GM18868 (cell line): Measurements from ENCODE around the gene STARD3.
A peak's percentile ranks its signal among the peaks of the same experiment; 100 is the strongest.
"Not testable (repeated sequence)": the region's sequence is repeated elsewhere in the genome, so short reads cannot be mapped to it uniquely, and the experiment has no call there.

Source experiments
- ATAC-seq: cut with Tn5 transposase; IDR thresholded peaks from one replicate; pipeline ENCODE4 v1.9.1; 2021; ENCODE audit warnings: mild to moderate bottlenecking, moderate library complexity; ENCODE audit not compliant: unreplicated experiment

Gene STARD3

DNA sequence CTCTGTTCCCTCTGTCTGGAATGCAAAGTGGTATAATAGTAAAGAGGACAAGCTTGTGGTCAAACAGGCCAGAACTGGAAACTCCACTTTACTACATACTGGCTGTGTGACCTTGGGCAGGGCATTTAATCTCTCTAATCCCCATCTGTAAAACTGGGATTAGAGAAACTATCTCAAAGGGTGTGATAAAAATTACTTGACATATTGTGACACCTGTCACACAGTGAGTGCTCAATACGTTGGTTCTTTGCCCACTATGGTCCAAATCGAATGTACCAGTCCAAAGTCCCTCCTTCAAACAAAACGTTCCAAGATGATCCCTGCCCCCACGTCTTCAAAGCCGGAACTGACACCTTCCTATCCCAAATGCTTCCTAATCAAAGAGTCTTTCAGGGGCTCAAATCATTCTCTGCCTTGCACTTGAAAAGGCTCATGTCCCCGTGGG, 50.2 kb downstream of the STARD3 start:
- no peak for ATAC-seq

DNA sequence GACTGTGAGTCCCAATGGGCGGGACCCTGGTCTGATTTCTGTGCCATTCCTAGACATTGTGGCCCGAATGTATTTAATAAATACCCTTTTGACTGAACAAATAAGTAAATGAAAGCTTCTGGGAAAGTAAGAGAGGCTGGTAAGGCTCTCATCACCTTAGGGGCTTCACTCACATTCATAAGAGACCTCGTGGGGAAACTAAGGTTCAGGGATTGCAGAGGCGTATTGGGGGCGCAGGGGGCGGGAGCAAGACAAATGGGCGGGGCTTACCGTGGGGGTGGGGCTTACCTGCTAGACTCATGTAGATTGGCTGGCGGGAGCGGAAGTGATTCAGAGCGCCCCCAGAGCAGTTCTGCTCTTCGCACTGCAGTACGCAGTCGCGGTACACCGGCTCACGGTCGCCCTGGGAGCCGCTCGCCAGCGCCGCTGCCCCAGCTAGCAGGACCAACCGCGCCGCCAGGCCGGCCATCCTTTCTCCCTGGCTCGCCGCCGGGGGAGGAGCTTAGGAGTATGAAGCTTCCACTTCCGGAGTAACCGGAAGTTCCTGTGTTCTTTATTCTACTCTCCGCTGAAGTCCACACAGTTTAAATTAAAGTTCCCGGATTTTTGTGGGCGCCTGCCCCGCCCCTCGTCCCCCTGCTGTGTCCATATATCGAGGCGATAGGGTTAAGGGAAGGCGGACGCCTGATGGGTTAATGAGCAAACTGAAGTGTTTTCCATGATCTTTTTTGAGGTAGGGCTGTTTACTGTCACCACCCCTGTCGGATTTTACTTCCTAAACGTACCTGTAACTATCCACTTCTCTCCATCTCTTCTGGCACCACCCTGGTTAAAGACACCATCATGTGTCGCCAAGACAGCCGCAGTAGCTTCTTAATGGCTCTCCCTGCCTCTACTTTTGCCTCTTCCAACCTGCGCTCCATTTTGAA, 50.9 kb downstream of the STARD3 start, which contains the start of gene PGAP3:
PGAP3 (minus strand) TSS at position 512 of the 929 bp plus-strand sequence; CDS start at position 469, 43 bp downstream.
- peak; percentile 90 for ATAC-seq

DNA sequence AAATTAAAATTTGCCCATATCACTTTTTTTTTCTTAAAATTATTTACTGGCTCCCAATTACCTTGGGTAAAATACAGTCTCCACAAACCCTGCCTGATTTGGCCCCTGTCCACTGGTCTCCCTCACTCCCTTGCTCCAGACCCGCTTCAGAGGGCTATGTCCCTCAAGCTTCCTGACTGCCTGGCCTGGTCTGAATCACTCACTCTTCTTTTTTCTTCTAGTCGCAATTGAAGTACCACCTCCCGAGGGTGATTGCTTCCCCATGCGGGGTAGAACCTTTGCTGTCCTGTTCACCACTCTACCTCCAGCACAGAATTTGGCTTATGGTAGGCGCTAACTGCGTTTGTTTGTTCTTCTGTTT, 51.5 kb downstream of the STARD3 start:
- no peak for ATAC-seq

DNA sequence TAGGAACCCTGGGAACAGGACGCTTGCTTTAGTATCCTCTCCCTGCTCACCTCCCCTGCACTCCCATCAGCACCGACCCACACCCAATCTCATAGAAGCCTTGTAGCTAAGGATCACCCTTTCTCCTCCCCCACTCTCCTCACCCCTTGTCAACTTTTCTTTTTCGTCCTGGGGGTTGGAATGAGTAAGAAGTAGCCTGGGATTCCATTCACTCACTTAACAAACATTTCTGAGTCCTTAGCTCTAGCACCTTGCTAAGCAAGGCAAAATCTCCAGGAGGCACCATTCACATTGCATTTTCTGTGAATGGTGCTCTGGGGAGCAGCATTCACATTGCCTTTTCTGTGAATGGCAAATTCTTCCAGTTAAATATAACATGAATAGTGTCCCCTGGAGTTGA, 52.0 kb downstream of the STARD3 start:
- ATAC-seq = no peak

DNA sequence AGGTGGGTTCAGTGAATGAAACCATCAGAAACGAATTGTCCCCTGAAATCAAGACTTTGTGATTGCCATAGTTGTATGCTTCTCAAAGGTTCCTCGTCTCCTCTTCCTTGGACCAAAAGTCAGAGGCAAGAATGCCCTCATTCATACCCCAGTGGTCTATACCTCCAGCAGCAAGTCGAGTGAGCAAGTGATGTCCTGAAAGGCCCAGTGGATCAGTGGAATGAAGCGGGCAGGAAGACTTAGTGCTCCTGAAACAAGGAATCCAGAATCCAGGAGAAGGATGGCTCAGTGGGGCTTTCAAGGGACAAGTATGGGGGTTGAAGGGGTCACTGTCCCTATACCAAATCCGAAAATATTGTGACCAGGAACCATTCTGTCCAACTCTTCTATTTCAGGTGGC, 57.6 kb downstream of the STARD3 start:
- no peak for ATAC-seq

DNA sequence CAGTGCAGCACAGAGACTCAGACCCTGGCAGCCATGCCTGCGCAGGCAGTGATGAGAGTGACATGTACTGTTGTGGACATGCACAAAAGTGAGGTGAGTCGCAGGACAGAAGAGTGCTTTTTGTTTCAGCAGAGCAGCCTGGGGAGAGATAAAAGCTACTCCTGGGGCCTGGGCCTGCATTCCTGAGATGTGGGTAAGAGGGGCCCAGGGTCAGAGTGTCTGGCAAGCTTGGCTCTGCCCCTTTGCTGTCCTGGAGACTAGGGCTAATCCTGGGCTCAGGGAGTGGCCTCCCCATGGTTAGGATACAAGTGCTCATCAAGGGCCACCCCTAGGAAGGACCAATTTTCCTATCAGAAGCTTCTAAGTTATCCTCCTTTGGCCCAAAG, 58.1 kb downstream of the STARD3 start:
- no peak for ATAC-seq

DNA sequence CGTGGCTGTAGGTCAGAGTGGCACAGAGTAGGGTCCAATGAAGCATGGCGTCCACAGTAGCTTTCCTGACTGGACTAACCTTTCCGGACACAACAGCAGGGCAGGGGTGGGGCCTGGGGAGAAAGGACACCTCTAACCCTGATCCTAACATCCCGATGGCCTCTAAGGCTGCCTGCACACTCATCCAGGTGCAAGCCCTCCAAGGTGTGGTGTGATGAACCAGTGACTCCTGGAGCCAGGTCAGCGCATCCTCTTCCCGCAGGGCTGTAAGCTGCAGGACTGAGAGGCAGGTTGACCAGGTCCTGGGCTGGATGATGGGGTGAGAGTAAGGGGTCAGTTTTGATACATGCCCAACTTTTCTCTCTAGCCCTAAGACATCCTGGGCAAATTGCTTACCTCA, 59.8 kb downstream of the STARD3 start:
- ATAC-seq = no peak

DNA sequence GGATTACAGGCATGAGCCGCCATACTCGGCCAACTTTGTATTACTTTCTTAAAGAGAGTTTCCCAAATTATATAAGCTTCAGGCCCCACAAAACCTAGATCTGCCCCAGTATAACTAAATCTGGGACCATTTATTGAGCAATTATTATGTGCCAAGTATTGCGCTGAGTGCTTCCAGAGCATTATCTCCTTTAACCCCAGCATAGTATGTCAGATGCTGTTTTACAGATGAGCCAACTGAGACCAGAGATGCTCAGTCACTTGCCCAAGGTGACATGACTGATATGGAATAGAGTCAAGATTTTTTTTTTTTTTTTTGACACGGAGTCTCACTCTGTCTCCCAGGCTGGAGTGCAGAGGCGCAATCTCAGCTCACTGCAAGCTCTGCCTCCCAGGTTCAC, 61.0 kb downstream of the STARD3 start:
- ATAC-seq = no peak

DNA sequence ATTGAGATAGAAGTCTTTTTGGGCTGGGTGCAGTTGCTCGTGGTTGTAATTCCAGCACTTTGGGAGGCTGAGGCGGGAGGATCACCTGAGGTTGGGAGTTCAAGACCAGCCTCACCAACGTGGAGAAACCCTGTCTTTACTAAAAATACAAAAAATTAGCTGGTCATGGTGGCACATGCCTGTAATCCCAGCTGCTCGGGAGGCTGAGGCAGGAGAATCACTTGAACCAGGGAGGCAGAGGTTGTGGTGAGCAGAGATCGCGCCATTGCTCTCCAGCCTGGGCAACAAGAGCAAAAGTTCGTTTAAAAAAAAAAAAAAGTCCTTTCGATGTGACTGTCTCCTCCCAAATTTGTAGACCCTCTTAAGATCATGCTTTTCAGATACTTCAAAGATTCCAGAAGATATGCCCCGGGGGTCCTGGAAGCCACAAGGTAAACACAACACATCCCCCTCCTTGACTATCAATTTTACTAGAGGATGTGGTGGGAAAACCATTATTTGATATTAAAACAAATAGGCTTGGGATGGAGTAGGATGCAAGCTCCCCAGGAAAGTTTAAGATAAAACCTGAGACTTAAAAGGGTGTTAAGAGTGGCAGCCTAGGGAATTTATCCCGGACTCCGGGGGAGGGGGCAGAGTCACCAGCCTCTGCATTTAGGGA, 62.3 kb downstream of the STARD3 start:
- not testable (repeated sequence) for ATAC-seq

DNA sequence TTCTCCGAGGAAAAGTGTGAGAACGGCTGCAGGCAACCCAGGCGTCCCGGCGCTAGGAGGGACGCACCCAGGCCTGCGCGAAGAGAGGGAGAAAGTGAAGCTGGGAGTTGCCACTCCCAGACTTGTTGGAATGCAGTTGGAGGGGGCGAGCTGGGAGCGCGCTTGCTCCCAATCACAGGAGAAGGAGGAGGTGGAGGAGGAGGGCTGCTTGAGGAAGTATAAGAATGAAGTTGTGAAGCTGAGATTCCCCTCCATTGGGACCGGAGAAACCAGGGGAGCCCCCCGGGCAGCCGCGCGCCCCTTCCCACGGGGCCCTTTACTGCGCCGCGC, 62.8 kb downstream of the STARD3 start, which contains the start of gene ERBB2:
ERBB2 (plus strand) TSS at position 247 of the 330 bp plus-strand sequence. CDS start 175 bp downstream, outside the sequence.
- no peak for ATAC-seq

DNA sequence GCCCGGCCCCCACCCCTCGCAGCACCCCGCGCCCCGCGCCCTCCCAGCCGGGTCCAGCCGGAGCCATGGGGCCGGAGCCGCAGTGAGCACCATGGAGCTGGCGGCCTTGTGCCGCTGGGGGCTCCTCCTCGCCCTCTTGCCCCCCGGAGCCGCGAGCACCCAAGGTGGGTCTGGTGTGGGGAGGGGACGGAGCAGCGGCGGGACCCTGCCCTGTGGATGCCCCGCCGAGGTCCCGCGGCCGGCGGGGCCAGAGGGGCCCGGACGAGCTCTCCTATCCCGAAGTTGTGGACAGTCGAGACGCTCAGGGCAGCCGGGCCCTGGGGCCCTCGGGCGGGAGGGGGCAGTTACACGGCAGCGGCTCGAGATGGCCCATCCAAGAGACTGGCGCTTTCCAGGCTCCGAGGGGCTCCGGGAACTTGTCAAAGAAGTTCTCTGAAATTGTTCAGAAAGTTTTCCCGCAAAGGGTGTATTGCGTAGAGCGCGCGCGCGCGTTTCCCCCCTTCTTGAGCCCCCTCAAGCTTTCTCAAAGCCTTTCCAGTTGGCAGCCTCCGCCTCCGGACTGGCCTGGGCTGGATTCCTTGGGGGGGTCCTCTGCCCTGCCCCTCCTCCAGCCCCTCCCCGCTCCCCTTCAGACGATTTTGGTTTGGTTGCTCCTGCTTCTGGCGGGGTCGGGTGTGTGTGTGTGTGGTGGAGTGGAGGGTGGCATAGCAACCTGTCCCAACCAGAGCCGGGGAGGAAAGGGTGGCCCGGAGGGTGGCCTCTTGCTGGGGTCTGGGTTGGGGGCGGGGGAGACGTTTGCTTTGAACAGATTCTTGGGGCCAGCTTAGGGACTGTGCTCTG, 63.4 kb downstream of the STARD3 start:
- no peak for ATAC-seq

DNA sequence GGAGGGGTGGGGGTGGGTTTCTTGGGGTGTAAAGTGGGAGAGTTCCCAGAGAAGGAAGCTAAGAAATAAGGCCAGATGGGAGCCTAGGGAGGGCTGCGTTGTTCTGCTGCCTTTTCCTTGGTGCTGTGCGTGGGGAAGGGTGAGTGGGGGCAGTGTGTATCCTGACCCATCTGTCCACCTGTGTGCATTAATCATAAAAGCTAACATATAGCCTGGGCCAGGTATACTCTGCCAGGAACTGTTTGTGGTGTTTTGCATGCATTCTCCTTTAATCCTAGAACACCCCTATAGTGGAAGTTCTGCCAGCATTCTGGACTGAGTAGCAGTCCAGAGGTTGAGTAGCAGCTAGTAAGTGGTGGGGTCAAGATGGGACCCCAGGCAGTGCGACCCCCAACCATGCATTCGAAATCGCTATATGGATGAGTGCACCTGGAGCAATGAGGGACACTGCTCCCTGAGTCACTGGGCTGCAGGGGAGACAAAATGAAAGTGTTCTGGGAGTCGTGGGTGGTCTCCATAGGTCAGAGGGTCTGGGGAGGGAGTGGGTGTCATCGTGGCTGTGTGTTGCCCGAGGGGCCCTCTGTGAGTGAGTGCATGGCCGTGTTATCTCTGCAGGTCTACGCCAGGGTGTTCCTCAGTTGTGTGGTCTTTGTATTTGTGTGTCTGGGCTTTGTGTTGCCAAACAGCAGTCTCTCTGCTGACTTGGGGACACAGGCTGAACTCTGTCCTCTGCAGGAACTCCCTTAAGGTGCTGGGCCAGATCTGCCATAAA, 64.3 kb downstream of the STARD3 start:
- ATAC-seq = no peak

DNA sequence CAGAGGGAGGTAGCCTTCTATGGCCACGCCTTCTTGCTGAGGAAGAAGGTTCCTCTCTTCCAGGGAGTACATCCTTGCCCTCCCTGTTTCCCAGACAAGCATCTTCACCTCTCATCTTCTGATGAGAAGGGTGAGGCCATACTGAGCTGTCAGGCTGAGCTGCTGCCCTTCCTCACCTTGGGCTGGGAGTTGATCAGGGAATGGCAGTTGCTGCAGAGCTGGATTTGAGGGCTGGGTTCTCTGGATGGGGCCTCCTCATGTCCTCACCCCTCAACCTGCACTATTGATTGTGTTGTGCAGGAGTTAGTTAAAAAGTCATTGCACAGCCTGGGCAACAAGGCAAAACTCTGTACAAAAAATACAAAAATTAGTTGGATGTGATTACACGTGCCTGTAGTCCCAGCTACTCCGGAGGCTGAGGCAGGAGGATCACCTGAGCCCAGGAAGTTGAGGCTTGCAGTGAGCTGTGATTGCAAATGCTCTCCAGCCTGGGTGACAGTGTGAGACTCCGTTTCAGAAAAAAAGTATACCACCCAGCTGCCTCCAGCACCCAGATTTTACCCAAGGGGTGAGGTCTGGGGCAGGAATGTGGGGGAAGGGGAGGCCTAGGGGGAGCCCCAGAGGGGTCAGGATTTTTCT, 65.0 kb downstream of the STARD3 start:
- no peak for ATAC-seq

DNA sequence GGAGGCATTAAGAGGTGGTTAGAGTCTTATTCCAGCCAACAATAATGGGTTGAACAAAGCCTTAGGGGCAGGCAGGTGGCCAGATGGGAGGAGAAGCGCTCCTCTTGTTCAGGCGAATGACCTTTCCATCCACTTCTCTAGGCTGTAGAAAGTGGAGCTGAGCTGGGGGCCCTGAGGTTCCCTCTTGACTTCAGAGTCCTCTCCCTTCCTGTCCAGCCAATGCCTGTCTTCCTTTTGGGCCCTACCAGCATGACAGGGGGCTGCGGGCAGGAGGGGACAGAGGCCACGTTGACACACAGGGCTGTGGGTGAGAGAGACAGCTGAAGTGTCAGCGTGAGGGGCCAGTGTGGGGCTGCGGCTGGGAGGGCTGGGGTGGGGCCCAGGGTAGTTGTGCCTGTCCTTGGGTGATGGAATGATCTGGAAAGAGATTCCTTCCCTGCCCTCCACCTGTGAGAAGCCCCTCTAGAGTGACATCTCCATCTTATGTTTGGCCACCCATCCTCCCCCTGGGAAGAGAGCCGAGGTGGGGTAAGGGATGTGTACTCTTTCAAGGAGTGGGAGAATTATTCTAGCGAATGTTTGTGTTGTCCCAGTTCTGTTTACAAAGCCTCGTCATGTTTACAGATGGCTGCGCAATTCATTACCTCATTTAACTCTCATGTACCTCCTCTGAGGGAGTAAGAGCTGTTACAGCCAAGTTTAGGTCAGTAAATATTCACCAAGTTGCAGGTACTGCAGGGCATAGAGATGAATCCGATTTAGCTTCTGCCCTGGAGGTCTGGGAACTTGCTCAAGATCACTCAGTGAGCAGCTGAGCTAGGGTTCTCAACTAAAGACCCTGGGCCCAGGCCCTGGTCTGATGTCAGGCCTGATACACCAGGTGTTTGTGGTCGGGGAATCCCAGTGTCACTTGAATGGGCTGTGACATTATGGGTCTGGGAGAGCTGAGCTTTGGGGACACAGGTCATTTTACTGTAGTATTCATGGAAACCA, 66.3 kb downstream of the STARD3 start:
- ATAC-seq = no peak

DNA sequence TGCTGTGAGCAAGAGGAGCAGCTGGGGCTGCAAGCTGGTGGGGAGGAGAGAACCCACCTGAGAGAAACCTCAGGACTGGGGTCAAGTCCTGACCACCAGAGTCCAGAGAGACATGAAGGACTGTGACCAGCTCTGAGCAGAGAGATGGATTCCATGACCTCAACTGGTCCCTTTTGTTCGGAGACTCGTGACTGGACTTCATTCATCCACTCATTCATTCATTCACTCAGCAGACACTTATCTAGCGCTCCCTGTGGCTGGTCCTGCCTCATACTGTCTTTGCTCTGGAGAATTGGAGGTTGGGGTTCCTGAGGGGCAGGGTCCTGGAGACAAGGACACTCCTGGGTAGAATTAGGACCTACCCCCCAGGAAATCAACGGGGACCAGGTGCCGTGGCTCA, 67.0 kb downstream of the STARD3 start:
- ATAC-seq = no peak

DNA sequence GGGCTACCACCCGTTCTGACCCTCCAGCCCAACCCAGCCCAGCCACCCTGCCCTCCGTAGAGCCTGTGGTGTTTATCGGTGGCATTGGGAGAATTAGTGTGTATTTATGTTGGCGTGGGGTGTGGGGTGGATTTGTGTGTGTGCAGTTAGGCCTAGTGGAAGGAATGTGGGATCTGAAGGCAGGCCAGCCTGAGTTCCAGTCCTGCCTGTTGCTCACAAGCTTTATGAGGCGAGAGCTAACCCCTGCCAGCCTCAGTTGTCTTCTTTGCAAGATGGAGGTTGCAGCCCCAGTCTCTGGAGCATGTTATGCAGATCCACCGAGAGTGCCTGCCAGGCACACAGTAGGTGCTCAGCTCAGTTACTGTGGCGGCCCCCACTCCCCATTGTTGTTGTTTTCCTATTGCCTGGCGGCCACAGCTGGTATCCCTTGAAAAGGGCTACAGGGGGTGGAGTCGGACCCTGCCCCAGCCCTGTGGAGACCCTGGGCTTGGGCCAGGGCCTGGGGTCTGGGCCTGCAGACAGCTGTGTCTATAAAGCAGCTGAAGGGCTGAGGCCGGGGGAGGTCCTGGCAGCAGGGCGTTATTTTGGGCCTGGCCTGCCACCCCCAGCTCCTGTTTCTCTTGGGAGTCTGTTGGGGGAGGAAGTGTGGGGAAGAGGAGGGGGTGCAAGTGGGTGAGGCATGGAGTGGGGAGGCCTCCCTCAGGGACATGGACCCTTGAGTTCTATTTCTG, 68.0 kb downstream of the STARD3 start:
- ATAC-seq = no peak

DNA sequence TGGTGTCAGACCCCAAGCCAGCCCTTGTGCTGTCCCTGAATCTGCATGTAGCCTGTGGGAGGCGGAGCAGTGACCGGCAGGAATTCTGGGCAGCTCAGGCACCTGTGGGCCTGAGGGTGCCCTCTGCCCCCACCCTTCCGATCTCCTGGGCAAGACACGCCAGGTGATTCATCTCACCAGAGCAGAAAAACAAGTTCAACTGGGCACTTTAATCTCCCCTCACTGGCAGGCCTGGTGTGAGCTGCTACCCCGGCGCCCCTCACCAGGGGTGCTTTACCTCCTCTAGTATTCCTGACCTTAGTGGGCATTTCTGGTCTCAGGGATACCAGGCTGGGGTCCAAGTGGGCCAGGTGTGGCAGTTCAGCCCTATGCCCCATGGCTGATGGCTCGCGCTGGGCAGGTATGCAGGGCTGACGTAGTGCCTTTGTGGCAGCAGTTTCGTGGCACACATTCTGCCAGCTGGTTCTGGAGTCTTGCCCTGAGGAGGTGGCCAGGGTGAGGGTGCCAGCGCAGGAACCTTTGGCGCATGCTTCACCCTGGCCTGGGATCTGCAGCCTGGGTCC, 68.9 kb downstream of the STARD3 start:
- ATAC-seq = no peak

DNA sequence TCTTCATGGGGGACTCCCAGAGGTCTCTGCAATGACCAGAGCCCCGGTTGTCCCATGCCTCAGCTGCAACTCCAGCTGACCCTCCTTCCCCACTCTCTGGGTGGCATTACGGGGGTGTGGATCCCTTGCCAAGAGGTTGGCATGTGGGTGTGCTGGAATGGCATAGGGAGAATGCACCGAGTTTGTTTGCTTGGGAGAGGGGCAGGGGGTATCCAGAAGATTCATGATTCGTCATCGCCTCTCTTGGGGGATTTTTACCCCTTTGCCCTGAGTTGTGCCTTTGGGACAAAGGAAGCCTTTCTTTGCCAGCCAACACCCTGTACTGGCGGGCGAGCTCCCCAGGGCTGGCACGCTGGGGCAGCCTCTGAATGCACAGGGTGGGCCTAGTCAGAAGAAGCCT, 69.4 kb downstream of the STARD3 start:
- no peak for ATAC-seq
